GM11168 (cell line): ENCODE results near the gene CAPRIN1.
"Not testable (repeated sequence)": the region's sequence is repeated elsewhere in the genome, so short reads cannot be mapped to it uniquely, and the experiment has no call there.

ENCODE experiments used
- in situ Hi-C: fragments of 300-500 bp; cut with MboI; formaldehyde crosslinking; loops from one replicate; pipeline ENCODE4 v1.12.0; 2022; ENCODE audit warnings: low sequenced_read_pairs; ENCODE audit not compliant: unreplicated experiment

CAPRIN1 gene

DNA sequence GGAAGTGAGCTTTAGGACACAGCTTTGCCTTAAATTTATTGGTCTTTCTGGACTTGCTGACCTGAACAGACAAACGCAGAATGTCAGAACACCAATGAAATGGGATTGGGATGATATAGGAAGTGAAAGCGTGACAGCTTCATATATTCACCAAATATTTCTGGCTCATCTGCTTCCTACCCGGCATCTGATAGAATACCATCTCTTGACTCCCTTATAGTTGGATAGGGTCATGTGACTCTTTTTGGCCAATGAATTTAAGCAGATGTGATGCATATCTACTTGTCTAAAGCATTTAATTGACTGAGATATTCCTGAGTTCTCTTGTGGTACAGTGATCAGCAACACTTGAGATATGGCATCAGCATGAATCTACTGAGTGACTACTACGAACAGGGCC, 2.5 kb upstream of the CAPRIN1 start:
- in situ Hi-C loops: no loop called here

DNA sequence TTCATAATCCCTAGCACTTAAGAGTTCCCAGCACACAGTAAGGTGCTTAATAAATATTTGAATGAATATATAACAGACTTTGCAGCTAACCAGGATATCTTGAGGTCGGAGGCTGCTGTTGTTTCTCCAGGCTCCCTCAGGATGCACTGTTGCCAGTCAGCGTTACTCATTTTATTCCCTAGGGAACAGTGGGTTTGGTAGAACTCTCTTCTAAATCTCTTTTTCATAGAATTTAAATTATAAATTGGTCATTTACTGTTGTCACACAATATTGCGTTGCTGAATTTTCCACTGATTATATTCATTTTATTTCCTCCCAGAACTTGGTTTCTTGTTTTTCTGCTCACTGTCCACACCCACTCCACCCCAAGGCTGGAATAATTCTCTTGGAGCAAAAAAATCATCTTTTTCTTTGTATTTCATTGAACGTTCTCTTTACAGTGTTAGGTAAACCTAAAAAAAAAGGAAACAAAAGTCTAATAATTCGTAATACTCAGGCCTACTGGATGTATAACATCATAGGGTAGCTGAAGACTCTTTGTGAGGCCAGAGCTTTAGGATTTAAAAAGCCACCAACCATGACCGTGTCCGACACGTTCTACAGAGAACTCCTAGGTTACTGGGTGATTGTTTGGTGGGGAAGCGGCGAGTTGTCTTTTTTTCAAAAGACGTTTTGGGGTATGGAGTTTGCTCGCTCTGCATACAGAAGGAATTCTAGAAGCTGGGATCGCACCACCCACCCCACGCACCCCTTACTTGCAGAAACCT, 766 bp upstream of the CAPRIN1 start:
- in situ Hi-C loops: no loop called here

DNA sequence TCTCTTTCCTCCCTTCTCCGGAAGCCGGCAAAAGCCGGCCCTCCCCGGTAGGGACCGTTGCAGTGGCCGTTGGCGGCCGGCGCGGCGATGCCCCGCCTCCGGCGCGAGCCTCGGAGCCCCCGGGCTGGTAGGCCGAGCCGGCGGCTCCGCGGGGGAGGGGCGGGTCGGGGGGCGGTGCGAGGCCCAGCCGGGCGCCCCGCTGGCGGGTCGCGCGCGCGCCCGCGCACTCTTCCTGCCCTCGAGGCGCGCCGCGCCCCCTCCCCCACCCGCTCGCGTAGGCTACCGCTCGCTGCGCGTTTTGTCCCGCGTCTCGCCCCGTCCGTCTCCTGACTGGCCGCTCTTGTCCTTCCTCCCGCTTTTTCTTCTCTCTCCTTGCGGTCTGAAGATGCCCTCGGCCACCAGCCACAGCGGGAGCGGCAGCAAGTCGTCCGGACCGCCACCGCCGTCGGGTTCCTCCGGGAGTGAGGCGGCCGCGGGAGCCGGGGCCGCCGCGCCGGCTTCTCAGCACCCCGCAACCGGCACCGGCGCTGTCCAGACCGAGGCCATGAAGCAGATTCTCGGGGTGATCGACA, 591 bp downstream of the CAPRIN1 start:
- in situ Hi-C loops: no loop called here

DNA sequence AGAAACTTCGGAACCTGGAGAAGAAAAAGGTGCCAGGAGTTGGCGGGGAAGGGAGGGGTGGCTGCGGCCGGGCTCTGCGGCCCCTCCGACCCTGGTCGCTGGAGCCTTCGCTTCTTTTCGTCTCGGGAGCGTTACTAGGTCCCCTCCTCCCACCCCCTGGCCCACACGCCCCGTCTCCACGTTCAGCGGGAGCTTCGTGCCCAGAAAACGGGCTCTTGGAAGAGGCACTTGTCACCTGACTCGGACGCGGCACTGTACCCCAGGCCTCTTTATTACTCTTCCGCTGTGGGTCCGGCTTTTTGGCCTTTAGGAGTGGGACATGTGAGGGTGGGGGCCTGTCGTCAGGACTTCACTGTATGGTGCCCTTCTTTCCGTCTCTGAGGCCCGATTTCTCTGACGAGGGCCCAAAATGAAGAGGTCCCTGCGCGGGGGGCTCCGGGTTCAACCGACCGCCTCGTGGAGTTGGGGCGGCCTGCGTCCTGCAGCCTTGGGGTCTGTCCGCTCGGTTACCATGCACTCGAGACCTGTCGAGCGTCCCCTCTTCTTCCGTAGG, 1.2 kb downstream of the CAPRIN1 start:
- in situ Hi-C loops: no loop called here

DNA sequence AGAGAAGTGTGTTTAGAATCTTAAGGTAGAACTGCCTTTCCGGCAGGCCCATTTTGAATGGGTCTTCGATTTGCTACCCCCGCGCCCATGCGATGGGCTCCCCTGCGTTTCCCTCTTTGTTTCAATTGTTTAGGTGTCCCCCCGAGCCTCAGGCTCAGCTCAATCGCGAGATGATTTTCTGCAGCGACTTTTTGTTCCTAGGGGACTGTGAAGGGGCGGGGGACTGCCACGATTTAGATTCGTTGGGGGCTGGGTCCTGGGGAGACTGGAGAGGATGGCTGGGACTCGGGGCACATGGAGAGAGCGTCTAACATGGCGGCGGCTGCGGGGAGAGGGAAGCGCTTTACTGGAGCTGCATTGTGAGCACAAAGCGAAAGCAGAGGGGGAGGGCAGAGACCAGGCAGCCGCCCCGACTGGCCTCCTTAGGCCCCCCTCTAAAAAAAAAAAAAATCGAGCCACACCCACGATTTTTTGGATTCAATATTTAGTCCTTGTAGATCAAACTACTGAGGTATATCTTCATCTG, 1.7 kb downstream of the CAPRIN1 start:
- in situ Hi-C loops: no loop called here

DNA sequence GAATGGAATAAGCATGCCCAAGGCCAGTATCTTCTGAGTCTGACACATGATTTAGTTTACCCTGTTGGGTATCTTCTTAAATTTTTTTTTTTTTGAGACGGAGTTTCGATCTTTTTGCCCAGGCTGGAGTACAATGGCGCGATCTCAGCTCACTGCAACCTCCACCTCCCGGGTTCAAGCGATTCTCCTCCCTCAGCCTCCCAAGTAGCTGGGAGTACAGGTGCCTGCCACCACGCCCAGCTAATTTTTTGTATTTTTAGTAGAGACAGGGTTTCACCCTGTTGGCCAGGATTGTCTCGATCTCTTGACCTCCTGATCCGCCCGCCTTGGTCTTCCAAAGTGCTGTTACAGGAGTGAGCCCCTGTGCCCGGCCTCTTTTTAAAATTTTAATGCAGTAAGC, 2.8 kb downstream of the CAPRIN1 start:
- in situ Hi-C loops: not testable (repeated sequence)

DNA sequence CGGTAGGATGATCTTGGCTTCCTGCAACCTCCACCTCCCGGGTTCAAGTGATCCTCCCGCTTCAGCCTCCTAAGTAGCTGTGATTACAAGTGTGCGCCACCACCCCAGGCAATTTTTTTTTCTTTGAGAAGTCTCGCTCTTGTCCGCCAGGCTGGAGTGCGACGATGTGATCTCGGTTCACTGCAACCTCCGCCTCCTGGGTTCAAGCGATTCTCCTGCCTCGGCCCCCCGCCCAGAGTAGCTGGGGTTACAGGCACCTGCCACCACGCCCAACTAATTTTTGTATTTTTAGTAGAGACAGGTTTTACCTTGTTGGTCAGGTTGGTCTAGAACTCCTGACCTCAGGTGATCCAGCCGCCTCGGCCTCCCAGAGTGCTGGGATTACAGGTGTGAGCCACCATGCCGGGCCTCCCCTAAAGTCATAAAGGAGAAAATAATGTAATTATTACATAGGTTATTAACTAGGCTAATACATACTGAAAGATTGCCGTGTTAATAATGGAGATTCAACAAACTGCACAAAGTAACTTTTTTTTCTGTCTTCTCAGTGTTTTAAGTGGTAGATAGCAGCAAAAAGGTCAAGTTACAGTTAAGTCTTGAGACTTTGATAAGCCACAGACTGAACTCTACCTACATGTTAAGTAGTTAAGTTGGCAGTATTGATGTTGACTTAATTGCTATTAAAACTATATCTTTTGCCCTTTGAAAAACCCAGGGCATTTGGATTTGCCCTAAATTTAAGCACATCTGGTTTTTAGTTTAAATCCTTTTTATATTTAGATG, 3.9 kb downstream of the CAPRIN1 start:
- in situ Hi-C loops: no loop called here

DNA sequence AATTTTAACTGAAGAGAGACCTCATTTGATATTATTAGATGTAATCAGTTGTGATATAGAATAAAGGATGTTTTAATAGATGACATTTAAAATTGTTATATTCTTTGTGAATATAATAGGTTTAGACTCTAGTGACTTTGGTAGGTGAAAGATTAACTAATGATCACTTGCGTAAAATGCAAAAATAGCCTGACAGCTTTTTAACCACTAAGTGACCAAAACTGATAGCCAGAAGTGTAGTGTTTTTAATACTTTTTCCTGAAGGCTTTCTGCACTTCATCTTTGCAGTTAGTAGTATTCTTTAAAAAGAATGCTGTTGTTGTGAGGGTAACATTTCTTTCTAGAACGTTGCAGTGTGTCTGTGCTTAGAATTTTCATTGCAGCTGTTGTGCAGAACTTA, 5.1 kb downstream of the CAPRIN1 start:
- in situ Hi-C loops: no loop called here

DNA sequence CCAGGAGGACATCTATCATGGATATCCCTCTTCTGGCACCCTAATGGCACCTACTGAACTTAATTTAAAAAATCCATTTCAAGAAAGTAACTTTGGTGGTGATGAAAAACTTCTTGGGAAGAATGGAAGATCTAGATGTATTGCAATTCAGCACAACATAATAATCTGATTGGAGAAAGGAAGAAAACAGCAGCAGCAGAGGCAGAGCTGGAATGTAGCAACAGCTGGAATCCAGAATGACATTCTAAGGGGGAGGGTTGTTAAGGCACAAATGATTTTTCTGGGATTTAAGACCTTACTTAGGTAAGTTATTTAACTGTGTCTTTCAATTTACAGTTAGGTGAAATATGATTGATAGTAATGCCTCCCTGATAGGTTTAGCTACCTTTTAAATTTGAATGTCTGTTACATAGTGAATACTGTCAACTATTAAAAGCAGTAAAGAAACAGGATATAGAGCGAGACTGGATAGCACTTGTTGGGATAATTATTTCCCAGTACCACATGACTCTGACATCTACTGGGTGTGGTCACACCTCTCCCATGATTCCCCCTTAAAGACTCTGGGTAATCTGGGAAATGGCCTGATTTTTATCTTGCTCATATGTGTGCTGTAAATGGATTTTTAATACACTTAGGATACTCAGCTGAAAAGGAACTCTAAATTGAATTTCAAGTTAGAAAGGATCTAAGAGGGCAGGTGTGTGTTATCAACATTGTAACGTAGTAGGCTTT, 11.7 kb downstream of the CAPRIN1 start:
- in situ Hi-C loops: no loop called here

DNA sequence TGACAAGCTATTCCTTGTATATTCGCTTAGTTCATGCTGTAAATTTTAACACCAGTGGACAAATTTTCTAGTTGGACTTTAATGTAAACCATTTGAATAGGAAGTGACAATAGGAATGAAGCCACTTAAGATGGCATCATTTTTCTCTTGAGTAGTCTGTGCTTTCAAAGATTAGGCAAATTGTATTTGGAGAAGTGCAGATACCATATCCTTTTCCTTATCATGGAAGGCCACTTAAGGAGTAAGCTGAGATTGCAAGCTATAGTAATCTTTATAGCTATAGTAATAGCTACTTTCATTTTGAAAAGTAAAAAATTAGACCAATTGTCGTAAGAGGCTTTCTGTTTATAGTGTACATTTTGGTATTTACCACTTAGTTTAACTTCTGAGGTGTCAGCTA, 12.8 kb downstream of the CAPRIN1 start:
- in situ Hi-C loops: no loop called here

DNA sequence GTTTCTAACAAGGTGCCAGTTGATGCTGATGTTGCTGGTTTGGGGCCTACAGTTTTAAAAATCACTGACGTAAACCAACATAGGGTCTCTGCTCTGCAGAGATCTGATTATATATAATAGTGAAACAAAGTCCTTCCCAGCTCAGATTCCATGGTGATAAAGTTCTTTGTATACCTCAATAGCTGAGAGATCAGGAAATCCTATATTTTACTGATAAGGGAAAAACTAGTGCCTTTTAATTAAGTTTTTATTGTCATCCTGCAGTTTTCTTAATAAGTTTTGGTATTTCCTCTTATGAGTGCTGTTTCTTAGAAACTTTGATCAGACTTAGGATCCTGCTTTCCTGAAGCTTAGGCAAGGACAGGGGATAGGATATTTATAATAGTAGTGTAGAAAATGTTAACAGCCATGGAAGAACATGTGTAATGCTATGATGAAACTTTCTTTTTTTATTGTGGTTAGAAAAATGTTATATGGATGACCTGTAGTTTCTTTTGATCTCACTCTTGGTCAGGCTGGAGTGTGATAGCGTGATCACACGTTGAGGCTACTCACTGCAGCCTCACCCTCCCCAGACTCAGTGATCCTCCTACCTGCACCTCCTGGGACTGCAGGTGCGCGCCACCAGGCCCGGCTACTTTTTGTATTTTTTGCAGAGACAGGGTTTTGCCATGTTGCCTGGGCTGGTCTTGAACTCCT, 14.1 kb downstream of the CAPRIN1 start:
- in situ Hi-C loops: no loop called here

DNA sequence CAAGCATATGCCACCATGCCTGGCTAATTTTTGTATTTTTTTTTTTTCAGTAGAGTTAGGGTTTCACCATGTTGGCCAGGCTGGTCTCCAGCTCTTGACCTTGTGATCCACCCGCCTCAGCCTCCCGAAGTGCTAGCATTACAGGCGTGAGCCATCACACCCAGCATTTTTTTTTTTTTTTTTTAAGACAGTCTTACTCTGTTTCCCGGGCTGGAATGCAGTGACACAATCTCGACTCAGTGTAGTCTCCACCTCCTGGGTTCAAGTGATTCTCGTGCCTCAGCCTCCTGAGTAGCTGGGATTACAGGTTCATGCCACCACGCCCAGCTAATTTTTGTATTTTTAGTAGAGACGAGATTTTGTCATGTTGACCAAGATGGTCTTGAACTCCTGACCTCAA, 15.2 kb downstream of the CAPRIN1 start:
- in situ Hi-C loops: not testable (repeated sequence)

DNA sequence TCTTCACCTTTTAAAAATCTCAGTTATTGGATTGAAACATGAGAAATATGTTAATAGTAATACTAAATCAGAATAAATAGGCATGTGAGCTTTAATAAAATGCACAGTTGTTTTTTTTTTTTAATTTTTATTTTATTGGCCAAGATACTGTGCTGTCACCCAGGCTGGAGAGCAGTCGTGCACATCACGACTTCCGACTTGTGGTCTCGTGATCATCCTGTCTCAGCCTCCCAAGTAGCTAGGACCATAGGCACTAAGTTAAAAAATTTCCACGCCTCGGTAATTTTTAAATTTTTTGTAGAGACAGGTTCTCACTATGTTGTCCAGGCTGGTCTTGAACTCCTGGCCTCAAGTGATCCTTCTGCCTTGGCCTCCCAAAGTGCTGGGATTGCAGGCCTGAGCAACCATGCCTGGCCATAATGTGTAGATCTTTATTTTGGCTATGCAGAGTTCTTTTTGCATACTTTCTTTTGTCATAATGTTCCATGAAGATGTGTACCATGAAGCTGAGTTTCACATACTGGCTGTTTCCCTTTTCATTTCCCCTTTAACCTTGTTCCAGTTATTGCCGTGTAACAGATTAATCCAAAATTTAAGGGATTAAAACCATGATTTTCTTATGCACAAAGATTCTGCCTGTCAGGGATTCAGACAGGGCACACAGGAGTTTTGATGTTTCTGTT, 16.0 kb downstream of the CAPRIN1 start:
- in situ Hi-C loops: no loop called here

DNA sequence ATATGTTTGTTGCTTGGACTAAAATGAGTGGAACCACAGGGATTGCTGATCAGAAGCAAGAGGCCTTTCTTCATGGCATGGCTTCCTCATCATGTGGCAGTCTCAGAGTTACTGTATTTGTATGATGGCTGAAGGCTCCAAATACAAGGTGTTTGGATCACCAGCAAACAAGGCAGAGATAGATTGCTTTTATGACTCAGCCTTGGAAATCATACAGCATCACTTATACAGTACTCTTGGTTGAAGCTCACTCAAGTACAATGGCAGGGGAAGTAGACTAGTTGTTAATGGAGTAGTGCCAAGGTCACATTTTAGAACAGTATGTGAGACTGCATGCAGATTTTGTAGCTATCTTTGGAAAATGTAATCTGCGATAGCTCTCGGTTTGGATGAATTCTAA, 16.6 kb downstream of the CAPRIN1 start:
- in situ Hi-C loops: no loop called here

DNA sequence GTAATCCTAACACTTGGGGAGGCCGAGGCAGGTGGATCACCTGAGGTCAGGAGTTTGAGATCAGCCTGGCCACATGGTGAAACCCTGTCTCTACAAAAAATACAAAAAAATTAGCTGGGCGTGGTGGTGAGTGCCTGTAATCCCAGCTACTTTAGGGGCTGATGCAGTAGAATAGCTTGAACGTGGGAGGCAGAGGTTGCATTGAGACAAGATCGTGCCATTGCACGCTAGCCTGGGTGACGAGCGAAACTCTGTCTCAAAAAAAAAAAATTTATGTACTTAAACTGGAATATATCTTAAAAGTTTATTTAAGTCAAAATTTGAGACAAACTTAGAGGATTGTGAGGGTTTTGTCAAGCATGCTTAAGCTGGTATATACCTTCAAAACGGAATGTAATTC, 19.8 kb downstream of the CAPRIN1 start:
- in situ Hi-C loops: not testable (repeated sequence)

DNA sequence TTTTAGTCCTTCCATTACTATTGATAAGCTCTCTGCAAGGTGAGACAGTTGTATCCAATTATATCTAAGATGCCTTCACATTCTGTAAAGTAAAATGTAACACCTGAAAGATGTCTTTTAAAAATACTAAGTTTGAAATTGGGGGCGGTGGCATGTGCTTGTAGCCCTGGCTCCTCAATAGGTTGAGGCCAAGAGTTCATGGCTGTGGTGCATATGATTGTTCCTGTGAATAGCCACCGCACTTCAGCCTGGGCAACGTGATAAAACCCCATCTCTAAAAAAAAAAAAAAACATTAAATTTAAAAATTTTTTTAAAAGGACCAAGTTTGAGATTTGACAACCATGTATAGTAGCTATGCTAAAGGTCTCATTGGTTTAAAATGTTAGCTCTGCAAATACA, 20.5 kb downstream of the CAPRIN1 start:
- in situ Hi-C loops: no loop called here

DNA sequence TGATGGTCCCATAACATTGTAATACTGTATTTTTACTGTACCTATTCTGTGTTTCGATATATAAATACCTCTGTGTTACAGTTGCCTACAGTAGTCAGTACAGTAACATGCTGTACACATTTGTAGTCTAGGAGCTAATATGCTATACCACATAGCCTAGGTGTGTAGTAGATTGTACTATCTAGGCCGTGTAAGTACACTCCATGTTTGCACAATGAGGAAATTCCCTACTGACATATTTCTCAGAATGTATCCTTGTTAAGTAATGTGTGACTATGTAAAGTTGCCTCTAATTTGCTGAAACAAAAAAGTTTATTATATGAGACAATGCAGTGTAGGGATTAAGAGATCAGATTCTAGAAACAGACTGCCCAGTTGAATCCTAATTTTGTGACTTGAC, 21.3 kb downstream of the CAPRIN1 start:
- in situ Hi-C loops: no loop called here

DNA sequence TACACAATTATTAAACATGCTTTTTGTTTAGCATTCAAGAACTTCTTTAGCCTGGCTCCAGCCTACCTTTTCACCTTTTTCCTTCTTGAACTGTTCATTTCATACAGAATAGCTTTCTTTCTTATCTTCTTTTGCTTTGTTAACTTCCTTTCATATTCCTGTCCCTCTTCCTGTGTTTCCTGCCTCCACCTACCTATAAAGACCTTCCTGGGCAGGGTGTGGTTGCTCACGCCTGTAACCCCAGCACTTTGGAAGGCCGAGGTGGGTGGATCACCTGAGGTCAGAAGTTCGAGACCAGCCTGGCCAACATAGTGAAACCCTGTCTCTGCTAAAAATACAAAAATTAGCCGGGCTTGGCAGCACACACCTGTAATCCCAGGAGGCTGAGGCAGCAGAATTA, 22.9 kb downstream of the CAPRIN1 start:
- in situ Hi-C loops: no loop called here

DNA sequence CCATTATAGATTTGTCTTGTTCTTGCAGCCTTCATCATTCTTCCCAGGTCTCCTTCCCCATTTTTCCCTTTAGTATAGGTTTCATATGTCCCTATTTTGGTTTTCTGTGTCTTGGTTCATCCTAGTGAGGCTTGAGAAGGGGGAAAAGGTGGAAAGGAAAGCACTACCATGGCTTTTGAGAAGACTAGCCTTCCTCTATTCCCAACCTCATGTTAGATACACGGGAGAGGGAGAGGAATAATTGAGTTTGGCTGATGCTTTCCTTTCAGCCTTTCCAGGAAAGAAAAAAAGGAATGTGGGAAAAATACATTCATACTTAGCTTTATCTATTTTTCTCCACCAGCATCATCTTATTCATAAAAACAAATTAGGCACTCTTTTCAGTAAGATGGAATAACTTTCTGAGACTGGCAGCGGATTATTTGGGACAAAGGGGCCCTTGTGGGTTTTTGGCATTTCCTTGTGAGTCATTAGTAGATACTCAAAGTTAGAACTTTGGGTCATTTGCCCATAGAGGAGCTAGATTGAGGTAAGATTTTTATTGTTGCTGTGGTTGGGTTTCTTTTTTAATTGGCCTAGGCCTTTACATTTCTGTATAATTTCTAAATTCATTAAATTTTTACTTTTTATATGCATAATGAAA, 23.8 kb downstream of the CAPRIN1 start:
- in situ Hi-C loops: no loop called here
